Prostate gland (tissue), 2 donors: Measurements from ENCODE around the gene PDE2A. TPM values are rescaled to one million over a fixed set of nuclear protein-coding genes. Genes with fewer than 3 reads are reported as not detected.

Experiments
- DNase-seq: peaks from one replicate; pipeline ENCODE4 v3.0.0-alpha.2; 2019; ENCODE audit warnings: low spot score
- H3K27ac ChIP-seq, 2 donors: fragments of 200-600 bp; sonication (generic); 2 replicates each; pipeline ENCODE4 v1.5.1; 2017 to 2019
- H3K27me3 ChIP-seq: fragments of 200-600 bp; sonication (generic); replicated peaks from 2 replicates; pipeline ENCODE4 v1.5.1; 2019; ENCODE audit not compliant: insufficient read depth
- H3K36me3 ChIP-seq, 2 donors: fragments of 200-600 bp; sonication (generic); 1 replicate in 1 of 2; 2 replicates in 1 of 2; pipeline versions ENCODE4 v1.5.1 to v1.8.1; 2017 to 2019
- H3K4me1 ChIP-seq: fragments of 200-600 bp; sonication (generic); replicated peaks from 2 replicates; pipeline ENCODE4 v1.5.1; 2019
- H3K4me3 ChIP-seq, 2 donors: fragments of 200-600 bp; sonication (generic); 2 replicates each; pipeline ENCODE4 v1.5.1; 2017 to 2019
- H3K9me3 ChIP-seq: fragments of 200-600 bp; sonication (generic); 2 replicates; pipeline ENCODE4 v1.5.1; 2017
- POLR2A ChIP-seq: fragments of 450-650 bp; IDR thresholded peaks from one replicate; pipeline ENCODE4 v1.6.1; 2016; ENCODE audit warnings: antibody characterized with exemption, mild to moderate bottlenecking
- POLR2AphosphoS5 ChIP-seq: sonication (generic); formaldehyde crosslinking; IDR thresholded peaks from one replicate; pipeline ENCODE4 v1.6.1; 2017; ENCODE audit warnings: antibody characterized with exemption
- WGBS: methylation state at CpG from one replicate; pipeline ENCODE4 v1.1.5; 2018; 5-methylcytosine and 5-hydroxymethylcytosine counted together
- intact Hi-C: fragments of 100-400 bp; cut with DNase I; formaldehyde crosslinking; loops from one replicate; pipeline ENCODE4 v1.14.2; 2022
- total RNA-seq, 2 donors: library from RNA; depleted of rRNA; stranded (reverse); fragments of >200 nt; gene quantifications; one replicate each; pipeline ENCODE4 v1.1.0, GENCODE V29; 2016
- TF ChIP-seq, protein P1 (sequence below), 4 experiments: fragments of 200-600 bp in 2 of 4; fragments of 450-650 bp in 2 of 4; sonication (generic) in 2 of 4; IDR thresholded peaks; 1 replicate in 3 of 4; 2 replicates in 1 of 4; pipeline ENCODE4 v1.5.1; 2016 to 2019; ENCODE audit warnings: antibody characterized with exemption in 4 of 4, mild to moderate bottlenecking in 2 of 4, moderate library complexity in 2 of 4

Gene PDE2A
- total RNA-seq, 2 donors from 2014 or later: 24.2 to 47.7 TPM

DNA sequence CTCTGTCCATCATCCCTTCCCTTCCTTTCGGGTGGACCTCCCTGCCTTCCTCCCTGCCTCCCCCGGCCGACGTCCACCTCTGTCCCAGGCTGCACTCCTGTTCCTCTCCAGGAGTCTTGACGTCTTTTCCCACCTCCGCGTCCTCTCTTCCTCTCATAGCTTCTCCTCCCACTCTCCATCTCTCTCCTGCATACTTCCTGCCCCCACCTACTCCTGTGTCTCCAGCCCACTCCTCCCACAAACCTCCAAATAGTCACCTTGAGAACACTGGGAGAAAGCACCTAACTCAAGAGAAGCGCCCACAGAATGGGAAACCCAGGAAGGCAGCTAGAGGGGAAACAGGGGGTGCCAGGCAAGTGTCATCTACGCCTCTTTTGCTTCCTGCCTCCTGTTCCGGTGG lies 60.8 kb downstream of the PDE2A start:
- Histone ChIP-seq H3K27me3 (peaks cover 3% of the 10 kb centered on the region), H3K36me3 (no peaks in the 10 kb centered on the region), H3K9me3 (no peaks in the 10 kb centered on the region), H3K27ac (no peak overlapping the region), H3K4me1 (no peaks in the 10 kb centered on the region), H3K4me3 (no peak overlapping the region)
- TF ChIP-seq POLR2AphosphoS5: no peak
- TF ChIP-seq POLR2A: no peak
- TF ChIP-seq, protein P1, sequence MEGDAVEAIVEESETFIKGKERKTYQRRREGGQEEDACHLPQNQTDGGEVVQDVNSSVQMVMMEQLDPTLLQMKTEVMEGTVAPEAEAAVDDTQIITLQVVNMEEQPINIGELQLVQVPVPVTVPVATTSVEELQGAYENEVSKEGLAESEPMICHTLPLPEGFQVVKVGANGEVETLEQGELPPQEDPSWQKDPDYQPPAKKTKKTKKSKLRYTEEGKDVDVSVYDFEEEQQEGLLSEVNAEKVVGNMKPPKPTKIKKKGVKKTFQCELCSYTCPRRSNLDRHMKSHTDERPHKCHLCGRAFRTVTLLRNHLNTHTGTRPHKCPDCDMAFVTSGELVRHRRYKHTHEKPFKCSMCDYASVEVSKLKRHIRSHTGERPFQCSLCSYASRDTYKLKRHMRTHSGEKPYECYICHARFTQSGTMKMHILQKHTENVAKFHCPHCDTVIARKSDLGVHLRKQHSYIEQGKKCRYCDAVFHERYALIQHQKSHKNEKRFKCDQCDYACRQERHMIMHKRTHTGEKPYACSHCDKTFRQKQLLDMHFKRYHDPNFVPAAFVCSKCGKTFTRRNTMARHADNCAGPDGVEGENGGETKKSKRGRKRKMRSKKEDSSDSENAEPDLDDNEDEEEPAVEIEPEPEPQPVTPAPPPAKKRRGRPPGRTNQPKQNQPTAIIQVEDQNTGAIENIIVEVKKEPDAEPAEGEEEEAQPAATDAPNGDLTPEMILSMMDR (IDR thresholded peaks at IDR 0.05): no peak
- 85% methylated on average over 10 of the region's 10 CpGs for WGBS
- DNase-seq: no peak
- intact Hi-C loops: no loop called here

DNA sequence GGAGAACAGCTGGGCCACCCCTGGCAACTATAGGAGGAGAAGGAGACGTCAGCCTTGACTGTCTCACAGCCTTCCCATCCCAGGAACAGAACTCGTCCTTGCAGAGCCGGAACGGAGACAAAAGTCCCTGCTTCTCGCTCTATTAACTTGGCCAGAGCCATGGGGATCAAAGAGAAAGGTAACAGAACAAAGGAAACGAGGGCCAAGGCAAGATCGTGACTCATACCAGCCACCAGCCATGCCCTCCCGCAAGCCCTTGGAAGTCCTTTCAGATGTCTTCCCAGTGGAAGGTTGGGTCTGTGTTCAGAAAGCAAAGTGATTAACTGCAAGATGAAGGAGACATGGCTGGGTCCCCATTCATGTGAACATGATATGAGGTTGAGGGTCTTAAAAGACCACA lies 64.7 kb downstream of the PDE2A start:
- WGBS: 44% methylated on average over 8 of the region's 8 CpGs
- no peak overlapping the region for H3K27ac ChIP-seq
- peaks cover 3% of the 10 kb centered on the region for H3K27me3 ChIP-seq
- DNase-seq: no peak
- no peak overlapping the region for H3K4me3 ChIP-seq
- H3K4me1 ChIP-seq: no peaks in the 10 kb centered on the region
- no peaks in the 10 kb centered on the region for H3K36me3 ChIP-seq
- no peaks in the 10 kb centered on the region for H3K9me3 ChIP-seq
- intact Hi-C loops: no loop called here
- TF ChIP-seq POLR2AphosphoS5: no peak
- TF ChIP-seq POLR2A: no peak
- TF ChIP-seq, protein P1 (IDR thresholded peaks at IDR 0.05): no peak

DNA sequence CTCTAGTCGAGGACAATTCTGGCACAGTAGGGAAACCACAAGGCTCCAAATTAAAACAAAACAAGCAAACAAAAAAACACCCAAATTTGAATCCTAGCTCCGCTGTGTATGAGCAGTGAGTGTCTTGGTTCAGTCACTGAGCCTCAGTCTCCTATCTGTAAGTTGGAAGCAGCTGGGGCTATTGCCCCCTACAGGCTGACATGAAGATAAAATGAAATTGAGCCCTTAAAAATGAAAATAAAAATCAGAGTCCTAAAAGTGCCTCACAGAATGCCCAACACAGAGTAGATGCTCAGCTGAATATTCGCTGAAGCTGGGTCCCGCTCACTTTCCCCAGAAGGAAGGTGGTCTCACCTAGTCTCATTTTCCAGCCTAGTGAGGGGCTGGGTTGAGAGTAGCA lies 65.2 kb downstream of the PDE2A start:
- Histone ChIP-seq H3K36me3 (no peaks in the 10 kb centered on the region), H3K27ac (no peak overlapping the region), H3K9me3 (no peaks in the 10 kb centered on the region), H3K4me3 (no peak overlapping the region), H3K27me3 (peaks cover 3% of the 10 kb centered on the region), H3K4me1 (no peaks in the 10 kb centered on the region)
- no peak for DNase-seq
- intact Hi-C loops: no loop called here
- WGBS: 88% methylated on average over 4 of the region's 4 CpGs
- TF ChIP-seq, protein P1 (IDR thresholded peaks at IDR 0.05): peak in 2 of 4 experiments; percentile 15 to 22
- TF ChIP-seq POLR2AphosphoS5: no peak
- TF ChIP-seq POLR2A: no peak

DNA sequence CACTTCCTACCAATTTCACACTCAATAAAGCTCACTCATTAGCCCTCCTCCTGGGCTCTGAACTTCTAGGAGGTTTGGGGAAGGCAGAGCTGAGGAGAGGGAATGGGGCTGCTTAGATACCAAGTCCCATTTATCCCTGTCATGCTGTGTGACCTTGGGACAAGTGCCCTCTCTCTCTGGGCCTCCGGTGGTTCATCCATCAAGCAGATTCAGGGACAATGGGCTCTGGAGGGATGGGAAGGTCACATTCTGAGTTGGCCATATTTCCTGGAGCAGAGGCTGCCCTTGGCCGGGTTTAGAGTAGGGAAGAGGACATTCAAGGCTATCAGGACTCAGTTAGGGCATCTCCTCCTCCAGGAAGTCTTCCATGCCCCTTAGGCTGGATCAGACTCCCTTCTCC lies 66.7 kb downstream of the PDE2A start:
- Histone ChIP-seq H3K36me3 (no peaks in the 10 kb centered on the region), H3K9me3 (no peaks in the 10 kb centered on the region), H3K27ac (no peak overlapping the region), H3K4me1 (no peaks in the 10 kb centered on the region), H3K27me3 (no peaks in the 10 kb centered on the region), H3K4me3 (no peak overlapping the region)
- intact Hi-C loops: no loop called here
- no peak for TF ChIP-seq POLR2A
- no peak for DNase-seq
- 86% methylated on average over 2 of the region's 2 CpGs for WGBS

DNA sequence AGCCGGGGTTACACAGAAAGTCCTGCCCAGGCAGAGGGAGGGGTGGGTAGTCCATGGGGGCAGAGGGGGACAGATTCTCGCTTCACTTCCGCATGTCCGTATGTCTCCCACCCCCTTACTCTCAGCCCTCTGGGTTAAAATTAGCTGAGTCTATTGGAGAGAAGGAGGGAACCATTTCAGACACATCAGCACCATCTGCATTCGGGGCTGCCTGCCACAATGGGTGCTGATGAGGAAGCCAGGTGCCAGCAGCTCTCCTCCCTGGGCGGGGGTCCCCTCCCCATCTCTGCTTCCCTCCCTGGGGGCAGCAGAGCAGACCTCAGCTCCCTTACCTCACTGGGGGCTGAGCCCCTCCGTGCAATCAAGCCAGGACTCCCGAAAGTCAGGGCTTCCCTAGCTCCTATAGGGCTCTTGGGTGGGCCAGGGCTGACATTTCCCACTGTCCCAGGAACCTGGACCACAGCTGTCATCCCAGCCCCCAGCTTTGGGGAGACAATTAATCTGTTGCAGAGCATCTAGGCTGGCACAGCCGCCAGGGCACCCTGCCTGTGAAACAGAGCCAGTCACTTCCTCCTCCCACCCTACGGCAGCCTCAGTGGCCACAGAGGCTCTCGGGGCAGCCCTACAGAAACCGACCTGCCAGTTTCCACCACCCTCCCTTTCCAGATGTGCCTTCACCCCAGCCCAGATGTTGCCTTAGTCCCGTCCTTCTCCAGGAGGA lies 67.3 kb downstream of the PDE2A start:
- TF ChIP-seq POLR2AphosphoS5: no peak
- no peak for TF ChIP-seq POLR2A
- TF ChIP-seq, protein P1 (IDR thresholded peaks at IDR 0.05): no peak
- Histone ChIP-seq H3K4me3 (no peak overlapping the region), H3K36me3 (no peaks in the 10 kb centered on the region), H3K4me1 (no peaks in the 10 kb centered on the region), H3K9me3 (no peaks in the 10 kb centered on the region), H3K27me3 (no peaks in the 10 kb centered on the region), H3K27ac (no peak overlapping the region)
- intact Hi-C loops: no loop called here
- DNase-seq: no peak
- 52% methylated on average over 13 of the region's 13 CpGs for WGBS
